Prostate gland (tissue), 2 donors: ENCODE results near the gene STAB1.

Experiments
- CTCF ChIP-seq, 4 experiments: fragments of 200-600 bp in 2 of 4; fragments of 450-650 bp in 2 of 4; sonication (generic) in 2 of 4; IDR thresholded peaks; 1 replicate in 3 of 4; 2 replicates in 1 of 4; pipeline ENCODE4 v1.5.1; 2016 to 2019; ENCODE audit warnings: antibody characterized with exemption in 4 of 4, mild to moderate bottlenecking in 2 of 4, moderate library complexity in 2 of 4
- POLR2A ChIP-seq: fragments of 450-650 bp; IDR thresholded peaks from one replicate; pipeline ENCODE4 v1.6.1; 2016; ENCODE audit warnings: antibody characterized with exemption, mild to moderate bottlenecking
- POLR2AphosphoS5 ChIP-seq: sonication (generic); formaldehyde crosslinking; IDR thresholded peaks from one replicate; pipeline ENCODE4 v1.6.1; 2017; ENCODE audit warnings: antibody characterized with exemption

GRCh38 chr3:52537726-52538421 is 42.7 kb downstream of the STAB1 start:
- TF ChIP-seq CTCF (IDR thresholded peaks at IDR 0.05) (no peak), POLR2AphosphoS5 (no peak), POLR2A (no peak)
